Measurements from ENCODE around the gene IGHMBP2.

The IGHMBP2 gene

GRCh38 chr11:68931911-68932310 is 28.2 kb downstream of the IGHMBP2 start:
- TF ChIP-seq HDGF (IDR thresholded peaks at IDR 0.05; ENCODE audit: borderline replicate concordance) = no peak
- no peak for TF ChIP-seq FOXM1 (IDR thresholded peaks at IDR 0.05; ENCODE audit: borderline replicate concordance)
- TF ChIP-seq SP1 (IDR thresholded peaks at IDR 0.05) = no peak
- TF ChIP-seq TARDBP (IDR thresholded peaks at IDR 0.05) = no peak
- TF ChIP-seq, protein P1, sequence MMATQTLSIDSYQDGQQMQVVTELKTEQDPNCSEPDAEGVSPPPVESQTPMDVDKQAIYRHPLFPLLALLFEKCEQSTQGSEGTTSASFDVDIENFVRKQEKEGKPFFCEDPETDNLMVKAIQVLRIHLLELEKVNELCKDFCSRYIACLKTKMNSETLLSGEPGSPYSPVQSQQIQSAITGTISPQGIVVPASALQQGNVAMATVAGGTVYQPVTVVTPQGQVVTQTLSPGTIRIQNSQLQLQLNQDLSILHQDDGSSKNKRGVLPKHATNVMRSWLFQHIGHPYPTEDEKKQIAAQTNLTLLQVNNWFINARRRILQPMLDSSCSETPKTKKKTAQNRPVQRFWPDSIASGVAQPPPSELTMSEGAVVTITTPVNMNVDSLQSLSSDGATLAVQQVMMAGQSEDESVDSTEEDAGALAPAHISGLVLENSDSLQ (IDR thresholded peaks at IDR 0.05) = no peak
- no peak for TF ChIP-seq ARNT (IDR thresholded peaks at IDR 0.05)
- TF ChIP-seq LEF1 (IDR thresholded peaks at IDR 0.05; ENCODE audit: borderline replicate concordance) = no peak
- TF ChIP-seq BHLHE40 (IDR thresholded peaks at IDR 0.05; ENCODE audit: borderline replicate concordance) = no peak
- no peak for TF ChIP-seq SUZ12 (IDR thresholded peaks at IDR 0.05)
- no peak for TF ChIP-seq ELF4 (IDR thresholded peaks at IDR 0.05)
- TF ChIP-seq CTBP1 (IDR thresholded peaks at IDR 0.05; ENCODE audit: borderline replicate concordance) = no peak
- TF ChIP-seq ZNF384 (IDR thresholded peaks at IDR 0.05) = no peak
- TF ChIP-seq L3MBTL2 (conservative IDR thresholded peaks at IDR 0.05) = no peak
- TF ChIP-seq FOXK2 (IDR thresholded peaks at IDR 0.05) = no peak
- no peak for TF ChIP-seq FOXA1 (IDR thresholded peaks at IDR 0.05)
- ChIA-PET POLR2A (no interaction called here), CTCF (no interaction called here)
- no peak for DNase-seq (ENCODE audit: extremely low spot score)

- no peak for DNase-seq (ENCODE audit: extremely low spot score)
- no peak for TF ChIP-seq ARNT (IDR thresholded peaks at IDR 0.05)
- no peak for TF ChIP-seq CTBP1 (IDR thresholded peaks at IDR 0.05; ENCODE audit: borderline replicate concordance)
- no peak for TF ChIP-seq ELF4 (IDR thresholded peaks at IDR 0.05)
- TF ChIP-seq FOXK2 (IDR thresholded peaks at IDR 0.05) = no peak
- no peak for TF ChIP-seq LEF1 (IDR thresholded peaks at IDR 0.05; ENCODE audit: borderline replicate concordance)
- no peak for TF ChIP-seq L3MBTL2 (conservative IDR thresholded peaks at IDR 0.05)
- TF ChIP-seq FOXA1 (IDR thresholded peaks at IDR 0.05) = no peak
- no peak for TF ChIP-seq SP1 (IDR thresholded peaks at IDR 0.05)
- TF ChIP-seq SUZ12 (IDR thresholded peaks at IDR 0.05) = no peak
- no peak for TF ChIP-seq NFRKB (IDR thresholded peaks at IDR 0.05)
- TF ChIP-seq BHLHE40 (IDR thresholded peaks at IDR 0.05; ENCODE audit: borderline replicate concordance) = no peak
- TF ChIP-seq TARDBP (IDR thresholded peaks at IDR 0.05) = no peak
- TF ChIP-seq, protein P1 (IDR thresholded peaks at IDR 0.05) = no peak
- TF ChIP-seq FOXM1 (IDR thresholded peaks at IDR 0.05; ENCODE audit: borderline replicate concordance) = no peak
- TF ChIP-seq HDGF (IDR thresholded peaks at IDR 0.05; ENCODE audit: borderline replicate concordance) = no peak
- no peak for TF ChIP-seq ZNF384 (IDR thresholded peaks at IDR 0.05)
- ChIA-PET POLR2A (no interaction called here), CTCF (no interaction called here)
These were observed 28.7 kb downstream of the IGHMBP2 start for GRCh38 chr11:68932358-68932757.

DNA sequence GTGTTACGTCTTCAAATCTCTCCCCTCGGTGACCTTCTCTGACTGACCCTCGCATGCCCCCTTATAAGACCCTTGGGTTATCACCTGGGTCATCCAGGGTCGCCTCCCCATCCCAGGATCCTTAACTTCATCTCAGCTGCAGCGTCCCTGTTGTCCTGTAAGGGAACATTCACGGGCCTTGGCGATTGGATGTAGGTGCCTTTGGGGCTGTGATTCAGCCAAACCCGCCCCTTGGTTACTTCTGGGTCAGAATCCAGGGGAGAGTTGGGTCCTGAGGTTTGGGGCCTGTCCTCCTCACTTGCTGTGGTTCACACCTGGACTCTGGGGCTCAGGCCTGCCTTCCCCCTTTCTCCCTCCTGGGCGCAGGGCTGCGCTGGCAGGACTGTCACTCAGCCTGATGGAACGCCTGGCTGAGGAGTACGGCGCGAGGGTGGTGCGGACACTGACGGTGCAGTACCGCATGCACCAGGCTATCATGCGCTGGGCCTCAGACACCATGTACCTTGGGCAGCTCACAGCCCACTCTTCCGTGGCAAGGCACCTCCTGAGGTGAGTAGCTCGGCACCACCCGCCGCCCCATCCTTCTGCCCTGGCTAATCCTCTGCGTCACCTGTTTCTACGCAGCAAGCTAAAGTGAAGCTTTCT is 29.4 kb downstream of the IGHMBP2 start:
- CTCF ChIA-PET = no interaction called here
- POLR2A ChIA-PET = no interaction called here
- TF ChIP-seq CTBP1 (IDR thresholded peaks at IDR 0.05; ENCODE audit: borderline replicate concordance) (no peak), ZNF384 (IDR thresholded peaks at IDR 0.05) (no peak), ELF4 (IDR thresholded peaks at IDR 0.05) (no peak), BHLHE40 (IDR thresholded peaks at IDR 0.05; ENCODE audit: borderline replicate concordance) (no peak), SUZ12 (IDR thresholded peaks at IDR 0.05) (no peak), ARNT (IDR thresholded peaks at IDR 0.05) (no peak), FOXA1 (IDR thresholded peaks at IDR 0.05) (no peak), FOXK2 (IDR thresholded peaks at IDR 0.05) (no peak), FOXM1 (IDR thresholded peaks at IDR 0.05; ENCODE audit: borderline replicate concordance) (no peak), L3MBTL2 (conservative IDR thresholded peaks at IDR 0.05) (no peak), TARDBP (IDR thresholded peaks at IDR 0.05) (no peak), NFRKB (IDR thresholded peaks at IDR 0.05) (no peak), SP1 (IDR thresholded peaks at IDR 0.05) (no peak), LEF1 (IDR thresholded peaks at IDR 0.05; ENCODE audit: borderline replicate concordance) (no peak), HDGF (IDR thresholded peaks at IDR 0.05; ENCODE audit: borderline replicate concordance) (no peak)
- TF ChIP-seq, protein P1 (IDR thresholded peaks at IDR 0.05) = no peak
- DNase-seq (ENCODE audit: extremely low spot score) = no peak

DNA sequence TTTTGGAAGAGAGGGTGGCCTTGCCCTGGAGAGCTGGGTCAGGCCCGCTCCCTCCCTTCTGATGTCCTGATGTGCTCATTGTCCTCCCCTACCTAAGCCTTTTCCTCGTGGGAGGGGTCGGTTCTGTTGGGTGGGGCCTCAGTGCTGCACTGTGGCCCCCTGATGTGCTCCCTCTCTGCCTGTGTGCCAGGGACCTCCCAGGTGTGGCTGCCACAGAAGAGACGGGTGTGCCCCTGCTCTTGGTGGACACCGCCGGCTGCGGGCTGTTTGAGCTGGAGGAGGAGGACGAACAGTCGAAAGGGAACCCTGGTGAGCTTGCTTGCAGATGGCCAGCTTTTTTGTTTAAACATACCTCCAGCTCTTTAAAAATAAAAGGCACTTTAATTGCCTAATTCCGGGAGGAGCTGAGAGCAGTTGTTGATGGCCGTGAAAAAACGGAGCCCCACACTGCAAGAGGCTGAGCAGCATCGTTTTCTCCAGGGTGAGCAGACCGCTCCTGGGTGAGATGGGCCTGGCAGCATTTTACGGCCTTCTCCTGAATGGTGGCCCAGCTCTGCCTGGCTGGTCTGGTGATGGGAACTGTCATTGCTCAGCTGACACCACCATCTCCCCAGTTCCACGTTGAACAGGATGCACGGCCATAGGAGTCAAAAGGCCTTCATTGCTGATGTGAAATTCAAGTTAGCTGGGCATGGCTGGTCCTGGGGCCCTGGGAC is 30.1 kb downstream of the IGHMBP2 start:
- ChIA-PET CTCF (no interaction called here), POLR2A (no interaction called here)
- TF ChIP-seq, protein P1 (IDR thresholded peaks at IDR 0.05) = no peak
- TF ChIP-seq ELF4 (IDR thresholded peaks at IDR 0.05) (no peak), HDGF (IDR thresholded peaks at IDR 0.05; ENCODE audit: borderline replicate concordance) (no peak), FOXA1 (IDR thresholded peaks at IDR 0.05) (no peak), L3MBTL2 (conservative IDR thresholded peaks at IDR 0.05) (no peak), BHLHE40 (IDR thresholded peaks at IDR 0.05; ENCODE audit: borderline replicate concordance) (no peak), CTBP1 (IDR thresholded peaks at IDR 0.05; ENCODE audit: borderline replicate concordance) (no peak), SP1 (IDR thresholded peaks at IDR 0.05) (no peak), FOXK2 (IDR thresholded peaks at IDR 0.05) (no peak), TARDBP (IDR thresholded peaks at IDR 0.05) (no peak), FOXM1 (IDR thresholded peaks at IDR 0.05; ENCODE audit: borderline replicate concordance) (no peak), NFRKB (IDR thresholded peaks at IDR 0.05) (no peak), LEF1 (IDR thresholded peaks at IDR 0.05; ENCODE audit: borderline replicate concordance) (no peak), ARNT (IDR thresholded peaks at IDR 0.05) (no peak), ZNF384 (IDR thresholded peaks at IDR 0.05) (no peak), SUZ12 (IDR thresholded peaks at IDR 0.05) (no peak)
- no peak for DNase-seq (ENCODE audit: extremely low spot score)

DNA sequence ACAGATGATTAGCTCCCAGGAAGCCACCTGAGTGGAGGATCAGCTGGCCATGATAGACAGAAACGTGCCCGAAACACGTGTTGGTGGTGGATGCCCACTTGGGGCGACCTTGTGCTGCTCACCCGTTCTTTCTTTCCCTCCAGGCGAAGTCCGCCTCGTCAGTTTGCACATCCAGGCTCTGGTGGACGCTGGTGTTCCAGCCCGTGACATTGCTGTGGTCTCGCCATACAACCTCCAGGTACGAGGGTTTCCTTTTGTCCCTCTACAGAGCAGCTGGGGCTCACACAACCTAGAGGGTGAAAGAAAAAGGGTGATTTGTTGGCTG is 30.6 kb downstream of the IGHMBP2 start:
- no peak for DNase-seq (ENCODE audit: extremely low spot score)
- ChIA-PET POLR2A (no interaction called here), CTCF (no interaction called here)
- TF ChIP-seq HDGF (IDR thresholded peaks at IDR 0.05; ENCODE audit: borderline replicate concordance) (no peak), ELF4 (IDR thresholded peaks at IDR 0.05) (no peak), BHLHE40 (IDR thresholded peaks at IDR 0.05; ENCODE audit: borderline replicate concordance) (no peak), ARNT (IDR thresholded peaks at IDR 0.05) (no peak), FOXM1 (IDR thresholded peaks at IDR 0.05; ENCODE audit: borderline replicate concordance) (no peak), SUZ12 (IDR thresholded peaks at IDR 0.05) (no peak), NFRKB (IDR thresholded peaks at IDR 0.05) (no peak), FOXA1 (IDR thresholded peaks at IDR 0.05) (no peak), SP1 (IDR thresholded peaks at IDR 0.05) (no peak), ZNF384 (IDR thresholded peaks at IDR 0.05) (no peak)
- TF ChIP-seq, protein P1 (IDR thresholded peaks at IDR 0.05) = no peak
